SK-N-MC (cell line): ENCODE measurements around the gene LY86.

Source experiments
- DNase-seq: peaks from one replicate; pipeline ENCODE4 v3.0.0-alpha.2; 2011; ENCODE audit warnings: low read depth, low spot score
- H3K27ac ChIP-seq: fragments of 200-600 bp; sonication (generic); 2 replicates; pipeline ENCODE4 v1.5.1; 2016; ENCODE audit warnings: mixed run types
- H3K36me3 ChIP-seq: fragments of 200-600 bp; sonication (generic); 2 replicates; pipeline ENCODE4 v1.6.1; 2017; ENCODE audit warnings: antibody characterized with exemption, low read length, mixed read lengths; ENCODE audit not compliant: insufficient read depth
- H3K4me3 ChIP-seq: fragments of 200-600 bp; sonication (generic); 2 replicates; pipeline ENCODE4 v1.5.1; 2016
- H3K9ac ChIP-seq: fragments of 200-600 bp; sonication (generic); 2 replicates; pipeline ENCODE4 v1.8.0; 2017; ENCODE audit warnings: mixed run types, mixed read lengths; ENCODE audit not compliant: insufficient read length
- H3K9me3 ChIP-seq: fragments of 200-600 bp; sonication (generic); 2 replicates; pipeline ENCODE4 v1.6.1; 2017; ENCODE audit warnings: low read depth, mild to moderate bottlenecking, antibody characterized with exemption, low read length, moderate library complexity, mixed read lengths
- EZH2 ChIP-seq: fragments of 200-600 bp; sonication (generic); IDR thresholded peaks from one replicate; pipeline ENCODE4 v1.6.1; 2017; ENCODE audit warnings: antibody characterized with exemption
- FOXP2 ChIP-seq: optimal IDR thresholded peaks from 2 replicates; pipeline ENCODE3; 2011; ENCODE audit warnings: mild to moderate bottlenecking, moderate library complexity; ENCODE audit not compliant: insufficient read depth; ENCODE audit errors: extremely low read length, control extremely low read depth
- POLR2AphosphoS5 ChIP-seq: IDR thresholded peaks from 2 replicates; pipeline ENCODE4 v1.6.1; 2012; ENCODE audit warnings: mild to moderate bottlenecking, low read depth, low read length, borderline replicate concordance

LY86 gene

DNA sequence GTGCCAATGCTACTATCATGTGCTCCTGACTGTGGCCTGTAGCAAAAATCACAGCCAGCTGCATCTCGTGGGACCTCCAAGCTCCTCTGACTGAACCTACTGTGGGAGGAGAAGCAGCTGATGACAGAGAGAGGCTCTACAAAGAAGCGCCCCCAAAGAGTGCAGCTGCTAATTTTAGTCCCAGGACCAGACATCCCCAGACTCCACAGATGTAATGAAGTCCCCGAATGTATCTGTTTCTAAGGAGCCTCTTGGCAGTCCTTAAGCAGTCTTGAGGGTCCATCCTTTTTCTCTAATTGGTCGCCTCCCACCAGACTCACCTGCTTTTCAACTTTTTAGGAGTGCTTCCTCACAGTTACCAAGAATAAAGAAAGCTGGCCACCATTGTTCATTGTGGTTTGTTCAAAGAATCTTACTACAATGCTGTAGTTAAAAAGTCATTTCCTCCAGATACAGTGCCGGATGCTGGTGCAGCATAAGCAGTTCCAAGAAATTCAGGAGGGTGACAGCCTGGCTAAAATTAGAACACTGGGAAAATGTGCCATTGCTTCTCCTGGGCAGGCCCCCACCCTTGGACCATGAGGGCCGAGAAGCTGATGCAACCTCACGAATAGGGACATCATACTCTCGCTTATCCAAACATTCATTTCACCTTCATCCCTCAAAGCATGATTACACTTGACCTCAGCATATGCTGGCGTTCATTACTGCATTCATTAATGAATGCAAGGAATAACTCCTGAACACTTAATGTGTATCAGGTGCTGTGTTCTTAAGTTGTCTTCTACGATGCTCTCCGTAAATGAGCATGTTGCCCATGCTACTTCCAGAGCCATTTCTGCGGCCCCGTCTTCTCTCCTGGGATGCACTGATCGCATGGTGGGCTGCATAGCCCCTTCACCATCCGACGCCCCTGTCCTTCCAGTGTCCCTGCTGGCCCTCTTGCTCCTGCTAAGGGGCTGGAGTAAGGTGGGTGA is 66.4 kb downstream of the LY86 start:
- DNase-seq, result no peak
- Histone ChIP-seq H3K27ac (no peak overlapping the region), H3K9me3 (no peaks in the 10 kb centered on the region), H3K36me3 (no peaks in the 10 kb centered on the region), H3K4me3 (no peak overlapping the region), H3K9ac (no peak overlapping the region)
- TF ChIP-seq POLR2AphosphoS5 (no peak), FOXP2 (no peak), EZH2 (no peak)

DNA sequence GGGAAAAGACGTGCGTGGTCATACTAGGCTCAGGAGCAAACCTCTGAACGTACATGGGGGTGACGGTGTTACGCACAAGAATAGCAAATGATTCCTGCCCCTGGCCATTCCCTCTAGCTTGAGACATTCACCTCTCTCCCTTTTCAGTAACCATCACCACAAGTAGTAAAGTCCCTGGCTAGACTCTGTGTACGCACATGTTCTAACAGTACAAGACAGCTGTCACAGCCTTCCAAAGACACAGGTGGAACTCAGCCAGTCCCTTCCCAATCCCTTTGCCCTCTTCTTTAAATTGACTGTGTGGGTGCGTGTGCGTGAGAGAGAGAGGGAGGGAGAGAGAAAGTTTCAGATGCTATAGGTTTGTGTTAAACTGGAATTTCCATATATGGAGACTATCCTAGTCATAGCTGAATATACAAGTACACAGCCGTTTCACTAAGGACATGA is 67.3 kb downstream of the LY86 start:
- Histone ChIP-seq H3K36me3 (no peaks in the 10 kb centered on the region), H3K9ac (no peak overlapping the region), H3K27ac (no peak overlapping the region), H3K9me3 (no peaks in the 10 kb centered on the region), H3K4me3 (no peak overlapping the region)
- DNase-seq, result no peak
- TF ChIP-seq POLR2AphosphoS5 (no peak), FOXP2 (no peak), EZH2 (no peak)

DNA sequence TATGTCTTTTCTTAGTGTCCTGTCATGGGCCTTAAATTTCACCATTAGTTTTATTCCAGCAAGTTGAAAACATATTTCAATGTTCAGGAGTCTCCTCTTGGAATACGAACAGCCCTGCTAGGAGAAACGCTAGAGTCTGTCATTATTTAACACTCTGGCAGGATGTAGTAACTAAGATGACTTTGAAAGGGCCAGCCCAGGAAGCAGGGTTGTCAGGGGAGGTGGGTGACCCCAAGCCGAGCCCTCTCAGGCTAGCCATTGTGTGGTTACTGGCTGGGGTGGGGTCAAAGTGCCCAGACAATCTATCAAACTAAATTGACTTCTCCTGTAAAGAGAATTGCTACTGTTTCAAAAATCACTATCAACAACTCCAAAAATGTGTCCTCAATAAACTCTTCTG is 67.8 kb downstream of the LY86 start:
- no peaks in the 10 kb centered on the region for H3K36me3 ChIP-seq
- H3K4me3 ChIP-seq, result no peak overlapping the region
- no peak for TF ChIP-seq POLR2AphosphoS5
- H3K27ac ChIP-seq, result no peak overlapping the region
- H3K9me3 ChIP-seq, result no peaks in the 10 kb centered on the region
- no peak overlapping the region for H3K9ac ChIP-seq
- no peak for DNase-seq

DNA sequence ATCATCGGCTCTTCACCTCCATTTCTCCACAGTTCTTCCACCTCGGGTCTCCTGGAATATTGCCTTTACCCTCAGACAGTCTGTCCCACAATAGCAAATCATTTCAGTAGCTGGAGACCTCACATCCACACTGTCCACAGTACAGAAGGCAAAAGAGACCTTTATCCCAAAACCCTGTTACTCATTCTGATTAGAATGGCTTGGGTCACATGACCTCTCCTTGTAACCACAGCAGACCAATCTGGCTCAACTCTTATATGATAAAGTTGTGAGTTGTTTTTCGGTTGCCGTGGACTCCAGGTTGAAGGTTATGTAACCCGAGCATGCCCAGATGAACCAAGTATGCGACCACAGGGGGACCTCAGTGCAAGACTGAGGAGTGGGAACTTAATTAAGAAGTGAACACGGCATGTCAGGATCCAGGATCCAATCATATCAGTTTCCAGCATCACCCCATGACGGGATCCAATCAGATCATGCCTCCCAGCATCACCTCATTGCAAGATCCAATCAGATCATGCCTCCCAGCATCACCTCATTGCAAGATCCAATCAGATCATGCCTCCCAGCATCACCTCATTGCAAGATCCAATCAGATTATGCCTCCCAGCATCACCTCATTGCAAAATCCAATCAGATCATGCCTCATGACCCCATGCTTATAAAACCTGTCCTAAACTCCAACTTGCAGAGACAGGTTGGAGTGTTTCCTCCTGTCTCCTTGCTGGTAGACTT is 68.7 kb downstream of the LY86 start:
- Histone ChIP-seq H3K36me3 (no peaks in the 10 kb centered on the region), H3K27ac (no peak overlapping the region), H3K9ac (no peak overlapping the region), H3K9me3 (no peaks in the 10 kb centered on the region), H3K4me3 (no peak overlapping the region)
- no peak for DNase-seq
- TF ChIP-seq EZH2 (no peak), FOXP2 (no peak), POLR2AphosphoS5 (no peak)

DNA sequence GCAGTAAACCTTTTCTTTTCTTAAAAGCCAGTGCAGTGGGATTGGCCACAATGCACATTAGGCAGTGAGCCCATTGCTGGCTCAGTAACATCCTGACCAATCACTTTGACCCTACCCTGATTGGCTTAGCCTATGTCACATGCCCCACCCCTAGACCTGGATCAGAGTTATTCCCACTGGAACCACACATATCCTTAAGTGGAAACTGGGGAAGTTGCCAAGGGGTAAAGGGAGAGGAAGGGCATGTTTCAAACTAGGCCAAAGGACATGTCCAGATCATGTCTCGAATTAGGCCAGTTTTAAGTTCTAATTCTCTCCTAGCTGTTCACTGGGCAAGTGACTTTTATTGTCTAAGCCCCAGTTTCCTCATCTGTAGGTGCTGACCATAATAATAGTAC is 69.3 kb downstream of the LY86 start:
- TF ChIP-seq FOXP2 (no peak), EZH2 (no peak), POLR2AphosphoS5 (no peak)
- no peak overlapping the region for H3K9ac ChIP-seq
- no peak for DNase-seq
- no peaks in the 10 kb centered on the region for H3K36me3 ChIP-seq
- H3K9me3 ChIP-seq, result no peaks in the 10 kb centered on the region
- H3K4me3 ChIP-seq, result no peak overlapping the region
- no peak overlapping the region for H3K27ac ChIP-seq

DNA sequence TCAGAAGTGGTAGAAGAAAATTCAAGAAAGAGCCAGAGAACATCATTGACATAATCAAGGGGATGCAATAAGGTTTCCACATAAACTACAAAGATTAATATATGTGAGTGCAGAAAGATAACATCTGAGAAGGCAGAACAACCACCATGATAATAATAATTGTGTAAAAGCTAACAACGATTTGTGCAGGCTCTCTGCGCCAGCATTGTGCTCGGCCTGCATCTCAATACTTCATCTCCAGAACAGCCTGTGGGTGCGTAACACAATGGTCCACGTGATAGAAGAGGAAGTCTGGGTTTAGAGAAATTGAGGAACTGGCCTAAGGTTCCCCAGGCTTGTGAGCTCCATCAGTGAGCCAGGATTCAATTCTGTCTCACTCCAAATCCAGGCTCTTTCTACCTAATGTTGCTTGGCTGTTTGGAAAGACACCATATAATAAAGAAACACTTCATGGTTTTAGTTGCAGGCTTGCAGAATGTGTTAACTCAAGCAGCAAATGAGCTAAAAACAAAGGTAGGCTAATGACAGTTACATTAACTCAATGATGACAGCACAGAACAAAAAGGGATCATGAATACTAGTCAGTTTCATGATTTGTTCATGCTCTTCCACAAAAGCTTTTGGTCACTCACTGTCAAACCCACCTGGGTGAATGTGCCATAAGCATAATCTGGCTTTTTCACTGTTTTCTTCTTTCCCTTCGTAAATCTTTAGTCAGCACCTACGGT is 71.2 kb downstream of the LY86 start:
- Histone ChIP-seq H3K9me3 (no peaks in the 10 kb centered on the region), H3K36me3 (no peaks in the 10 kb centered on the region), H3K9ac (no peak overlapping the region), H3K27ac (no peak overlapping the region), H3K4me3 (no peak overlapping the region)
- TF ChIP-seq EZH2, result no peak
- no peak for TF ChIP-seq FOXP2
- TF ChIP-seq POLR2AphosphoS5, result no peak
- no peak for DNase-seq

DNA sequence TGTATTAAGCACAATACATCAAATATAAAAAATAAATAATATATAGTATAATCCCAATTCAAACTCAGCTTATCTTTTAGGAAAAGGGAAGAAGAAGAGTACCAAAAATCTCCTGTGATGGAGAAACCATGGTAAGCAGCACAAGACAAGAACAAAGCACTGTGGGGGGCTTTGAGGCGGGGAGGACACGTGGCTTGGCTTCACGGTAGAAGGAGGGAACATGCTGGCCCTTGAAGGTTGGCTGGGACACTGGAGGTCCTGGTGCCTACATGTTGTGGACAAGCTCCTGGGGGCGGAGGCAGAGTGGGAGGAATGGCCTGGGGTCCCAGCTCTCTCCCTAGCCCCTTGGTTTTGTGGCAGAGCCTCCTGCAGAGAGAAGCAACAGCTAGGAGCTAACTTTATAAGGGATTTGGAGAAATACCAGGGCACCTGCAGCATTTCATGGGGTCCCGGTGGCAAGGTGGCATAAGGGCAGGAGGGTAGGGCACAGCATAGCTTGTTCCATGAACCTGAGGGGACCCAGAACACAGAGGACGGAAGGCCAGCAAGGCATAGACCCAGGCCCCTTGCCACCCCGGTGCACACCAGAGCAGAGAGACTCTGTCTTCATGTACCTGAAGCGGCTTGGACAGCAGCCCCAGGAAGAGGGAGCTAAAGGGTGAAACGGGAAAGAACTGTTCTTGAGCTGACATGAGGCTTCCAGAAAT is 72.0 kb downstream of the LY86 start:
- H3K36me3 ChIP-seq, result no peaks in the 10 kb centered on the region
- H3K9me3 ChIP-seq, result no peaks in the 10 kb centered on the region
- DNase-seq, result no peak
- H3K9ac ChIP-seq, result no peak overlapping the region
- TF ChIP-seq POLR2AphosphoS5 (no peak), EZH2 (no peak), FOXP2 (no peak)
- no peak overlapping the region for H3K27ac ChIP-seq
- H3K4me3 ChIP-seq, result no peak overlapping the region
